ENCODE results near the gene ADGRF1.

The ADGRF1 gene

GRCh38 chr6:46973029-46973428, 69.1 kb downstream of the ADGRF1 start:
- no peak for DNase-seq

GRCh38 chr6:46972531-46972930, 69.6 kb downstream of the ADGRF1 start:
- DNase-seq, result no peak

GRCh38 chr6:46969206-46969605, 72.9 kb downstream of the ADGRF1 start:
- DNase-seq, result no peak

- DNase-seq, result no peak
Observed at GRCh38 chr6:46967826-46968349, 74.2 kb downstream of the ADGRF1 start.

- DNase-seq, result no peak
Observed at GRCh38 chr6:46964716-46965519, 77.2 kb downstream of the ADGRF1 start.

- no peak for DNase-seq
Observed at GRCh38 chr6:46963626-46964025, 78.5 kb downstream of the ADGRF1 start.

GRCh38 chr6:46963039-46963438, 79.1 kb downstream of the ADGRF1 start:
- no peak for DNase-seq

GRCh38 chr6:46961711-46962110, 80.4 kb downstream of the ADGRF1 start:
- no peak for DNase-seq

- DNase-seq, result no peak
Observed at GRCh38 chr6:46961232-46961631, 80.9 kb downstream of the ADGRF1 start.

GRCh38 chr6:46959419-46959818, 82.7 kb downstream of the ADGRF1 start:
- DNase-seq, result no peak

GRCh38 chr6:46956409-46956808, 85.7 kb downstream of the ADGRF1 start:
- DNase-seq, result no peak

GRCh38 chr6:46954837-46955451, 87.2 kb downstream of the ADGRF1 start:
- DNase-seq, result no peak

- no peak for DNase-seq
Observed at GRCh38 chr6:46953921-46954320, 88.2 kb downstream of the ADGRF1 start.

- no peak for DNase-seq
Observed at GRCh38 chr6:46949632-46950280, 92.4 kb downstream of the ADGRF1 start.

- no peak for DNase-seq
Observed at GRCh38 chr6:46948699-46949098, 93.4 kb downstream of the ADGRF1 start.

Measured in NCI-H1048 (cell line).